GM18909 (cell line): ENCODE results near the gene CTIF.

Source experiments
- ATAC-seq: cut with Tn5 transposase; IDR thresholded peaks from one replicate; pipeline ENCODE4 v1.9.1; 2021; ENCODE audit warnings: mild to moderate bottlenecking; ENCODE audit not compliant: unreplicated experiment, poor library complexity

Gene CTIF

DNA sequence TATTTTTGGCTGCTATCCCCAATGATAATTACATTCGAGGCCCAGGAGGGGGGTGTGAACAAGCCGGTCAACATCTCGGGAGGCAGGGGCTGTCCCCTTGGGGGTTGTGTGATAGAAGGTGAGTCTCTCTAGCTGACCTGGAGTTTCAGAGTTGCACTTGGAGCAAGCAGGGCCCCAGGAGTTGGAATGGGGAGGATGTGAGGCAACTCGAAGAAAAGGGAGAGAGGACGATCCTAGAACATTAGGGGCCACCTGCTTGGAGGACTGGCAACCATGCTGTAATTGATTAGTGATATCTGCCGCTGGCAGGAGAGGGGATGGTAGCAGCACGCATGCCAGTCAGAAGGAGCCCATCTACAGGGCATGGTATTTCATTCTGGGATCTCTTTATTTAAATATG is 122.6 kb downstream of the CTIF start:
- no peak for ATAC-seq

DNA sequence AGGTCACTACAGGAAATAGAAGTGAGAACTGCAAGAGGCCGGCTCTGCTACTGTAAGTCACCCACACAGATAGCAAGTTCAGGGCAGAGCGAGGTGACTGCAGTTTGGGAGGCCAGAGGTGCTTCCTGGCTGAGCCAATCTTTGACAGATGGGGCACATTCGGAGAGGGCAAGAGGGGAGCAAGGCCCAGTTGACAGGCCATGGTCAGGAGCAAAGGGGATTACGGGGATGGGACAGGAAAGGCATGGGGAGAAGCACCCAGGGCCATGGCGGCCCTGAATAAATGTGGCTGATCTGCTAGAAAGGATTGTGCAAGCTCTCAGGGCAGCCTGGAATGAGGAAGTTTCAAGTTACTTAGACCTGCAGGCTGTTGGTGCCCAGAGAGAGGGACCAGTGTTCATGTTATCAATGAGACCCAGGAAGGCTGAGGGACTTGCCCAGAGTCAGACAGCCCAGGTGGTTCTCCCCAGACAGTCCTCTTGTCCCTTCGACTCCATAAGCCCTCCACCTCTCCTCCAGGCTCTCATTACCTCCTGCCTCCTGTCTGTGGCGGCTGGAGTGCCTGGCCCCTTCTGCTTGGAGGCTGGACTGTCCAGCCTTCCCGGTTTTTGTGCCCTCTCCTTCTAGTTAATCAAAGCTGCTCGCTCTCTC is 123.3 kb downstream of the CTIF start:
- no peak for ATAC-seq

DNA sequence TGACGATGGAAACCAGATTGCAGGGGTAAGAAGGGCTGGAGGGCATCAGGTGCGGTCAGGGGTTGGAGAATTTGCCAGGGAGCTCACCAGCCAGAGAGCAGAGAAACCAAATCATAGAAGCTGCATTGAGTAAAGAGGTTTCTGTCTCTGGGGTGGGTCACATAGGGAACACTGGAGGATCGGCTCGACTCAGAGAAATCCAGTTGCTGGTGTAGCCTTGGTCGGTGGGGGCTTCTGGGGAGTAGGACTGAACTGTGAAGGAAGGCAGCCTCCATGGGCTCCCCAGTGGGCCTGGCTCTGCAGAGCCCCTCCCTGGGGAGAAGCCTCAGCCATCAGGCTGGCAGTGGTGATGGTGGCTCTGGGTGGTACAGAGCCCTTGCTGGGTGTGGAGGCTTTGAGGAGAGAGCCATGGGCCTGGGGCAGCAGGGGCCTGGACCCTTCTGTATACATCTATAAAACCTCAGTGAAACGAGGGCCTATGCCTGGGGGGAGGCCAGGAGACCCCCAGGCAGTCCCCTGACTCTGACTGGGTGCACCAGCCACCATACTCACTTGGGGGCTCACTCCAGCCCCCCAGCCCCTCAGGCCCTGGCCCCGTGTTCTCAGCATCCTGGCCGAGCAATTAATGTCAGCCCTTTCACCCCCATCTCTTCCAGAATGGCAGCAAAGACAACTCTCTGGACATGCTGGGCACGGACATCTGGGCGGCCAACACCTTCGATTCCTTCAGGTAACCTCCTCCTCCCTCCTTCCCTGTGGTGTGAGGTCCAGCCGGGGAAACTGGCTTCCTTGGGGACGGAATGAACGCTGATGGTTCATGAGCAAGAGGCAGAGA is 124.5 kb downstream of the CTIF start:
- ATAC-seq, result no peak

DNA sequence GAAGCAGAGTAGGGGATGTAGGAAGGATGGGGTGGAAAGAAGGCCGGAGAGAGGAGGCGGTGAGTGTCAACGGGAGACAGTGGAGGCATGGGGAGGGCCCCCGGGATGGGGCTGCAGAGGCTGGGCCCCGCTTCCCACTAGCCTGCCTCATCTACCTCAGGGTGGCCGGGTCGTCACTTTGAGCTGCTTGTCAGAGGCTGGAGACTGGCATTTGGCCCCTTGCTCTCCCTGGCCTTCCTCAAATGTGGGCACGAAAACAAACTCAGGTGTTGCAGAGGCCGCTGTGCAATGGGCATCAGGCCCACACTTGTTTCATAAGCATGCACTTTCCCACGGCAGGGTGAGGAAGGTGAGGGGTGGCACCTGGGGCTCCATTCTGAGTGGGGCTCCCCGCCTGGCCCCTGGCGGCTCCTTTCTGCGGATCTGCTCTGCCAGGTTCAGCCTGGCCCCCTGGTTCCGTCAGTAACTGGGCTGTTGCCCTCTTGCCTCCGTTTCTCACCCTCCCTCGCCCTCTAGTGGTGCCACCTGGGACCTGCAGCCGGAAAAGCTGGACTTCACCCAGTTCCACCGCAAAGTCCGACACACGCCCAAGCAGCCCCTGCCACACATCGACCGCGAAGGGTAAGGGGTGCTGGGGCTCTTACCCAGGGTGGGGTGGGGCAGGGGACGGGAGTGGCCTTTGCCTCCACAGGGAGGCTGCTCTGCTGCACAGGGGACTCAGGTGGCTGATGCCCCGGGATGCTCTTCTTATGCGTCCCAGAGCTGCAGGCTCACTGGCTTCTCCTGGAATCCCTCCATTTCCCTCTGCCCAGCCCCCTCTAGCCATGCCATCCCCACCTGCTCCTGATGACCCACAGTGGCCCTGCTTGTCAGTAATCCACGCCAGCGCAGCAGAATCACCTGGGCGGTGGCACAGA is 125.4 kb downstream of the CTIF start:
- ATAC-seq, result no peak

DNA sequence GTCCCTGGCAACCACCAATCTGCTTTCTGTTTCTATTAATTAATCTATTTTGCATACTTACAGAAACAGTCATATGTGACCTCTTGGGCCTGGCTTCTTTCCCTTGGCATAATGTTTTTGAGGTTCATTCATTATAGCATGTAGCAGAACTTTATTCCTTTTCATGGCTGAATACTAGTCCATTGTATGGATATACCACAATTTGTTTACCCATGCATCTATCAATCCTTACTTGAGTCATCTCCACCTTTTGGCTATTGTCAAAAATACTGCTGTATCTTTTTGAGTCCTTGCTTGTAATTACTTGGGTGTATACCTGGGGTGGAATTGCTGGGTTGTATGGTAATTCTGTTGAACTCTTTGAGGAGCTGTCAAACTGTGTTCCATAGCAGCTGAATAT is 126.8 kb downstream of the CTIF start:
- ATAC-seq, result no peak

DNA sequence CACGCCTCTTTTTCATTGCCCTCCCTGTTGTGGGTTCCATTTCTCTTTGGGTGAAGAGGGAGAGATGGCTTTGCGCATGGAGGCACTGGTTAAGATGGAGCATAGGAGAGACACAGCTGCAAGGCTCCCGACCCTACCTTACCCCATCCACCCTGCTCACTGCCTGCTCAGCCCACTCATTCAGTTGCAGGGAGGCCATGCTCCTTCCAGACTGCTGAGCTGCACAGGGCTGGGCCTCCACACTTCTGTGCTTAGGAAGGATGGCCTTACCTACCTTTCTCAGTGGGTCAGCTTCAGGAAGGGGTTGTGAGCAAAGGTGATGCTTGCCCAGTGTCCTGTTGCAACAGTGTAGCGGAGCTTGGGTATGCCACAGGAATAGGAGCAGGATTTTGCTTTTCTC is 127.8 kb downstream of the CTIF start:
- no peak for ATAC-seq

DNA sequence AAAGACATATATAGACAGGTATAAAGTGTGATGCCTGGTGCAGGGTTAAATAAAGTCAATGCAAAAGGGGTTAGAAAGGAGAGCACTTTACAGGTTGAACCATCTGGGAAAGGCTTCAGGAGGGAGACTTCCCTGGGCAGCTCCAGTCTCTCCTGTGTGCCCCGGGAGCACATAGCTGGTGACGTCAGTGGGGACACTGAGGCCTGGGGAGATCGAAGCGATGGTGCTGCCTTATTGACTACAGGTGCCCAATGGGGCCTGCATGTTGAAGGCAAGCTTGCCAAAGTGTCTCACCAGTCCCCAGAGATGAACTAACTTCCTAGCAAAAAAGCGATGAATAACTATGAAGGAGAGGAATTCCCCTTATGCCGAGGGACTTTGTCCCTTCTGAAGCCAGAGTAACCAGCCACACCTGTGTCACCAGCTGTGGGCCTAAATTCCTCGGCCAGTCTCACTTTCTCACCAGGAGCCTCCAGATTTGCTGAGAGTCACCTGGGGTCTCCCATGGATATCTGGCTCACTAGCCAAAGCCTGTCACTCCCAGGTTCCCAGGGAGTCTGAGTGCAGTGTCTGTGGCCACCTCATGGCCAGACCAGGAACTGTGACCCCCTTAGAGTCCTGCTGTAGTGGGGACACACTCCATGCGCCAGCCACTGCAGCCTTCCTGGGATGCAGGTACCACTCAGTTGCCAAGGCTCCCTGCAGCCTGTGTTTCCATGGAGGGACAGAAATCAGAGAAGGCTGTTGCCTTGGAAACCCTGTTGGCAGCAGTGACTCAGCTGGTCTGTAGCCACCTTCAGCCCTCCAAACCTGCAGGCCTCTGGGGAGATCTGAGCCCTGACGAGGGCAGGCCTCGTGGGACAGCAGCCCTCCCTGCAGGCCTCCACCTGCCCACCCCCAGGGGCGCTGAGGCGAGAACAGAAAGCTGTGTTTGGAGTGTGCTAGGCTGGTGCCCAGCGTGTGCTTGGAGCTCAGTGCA is 128.7 kb downstream of the CTIF start:
- ATAC-seq, result peak; percentile 71

DNA sequence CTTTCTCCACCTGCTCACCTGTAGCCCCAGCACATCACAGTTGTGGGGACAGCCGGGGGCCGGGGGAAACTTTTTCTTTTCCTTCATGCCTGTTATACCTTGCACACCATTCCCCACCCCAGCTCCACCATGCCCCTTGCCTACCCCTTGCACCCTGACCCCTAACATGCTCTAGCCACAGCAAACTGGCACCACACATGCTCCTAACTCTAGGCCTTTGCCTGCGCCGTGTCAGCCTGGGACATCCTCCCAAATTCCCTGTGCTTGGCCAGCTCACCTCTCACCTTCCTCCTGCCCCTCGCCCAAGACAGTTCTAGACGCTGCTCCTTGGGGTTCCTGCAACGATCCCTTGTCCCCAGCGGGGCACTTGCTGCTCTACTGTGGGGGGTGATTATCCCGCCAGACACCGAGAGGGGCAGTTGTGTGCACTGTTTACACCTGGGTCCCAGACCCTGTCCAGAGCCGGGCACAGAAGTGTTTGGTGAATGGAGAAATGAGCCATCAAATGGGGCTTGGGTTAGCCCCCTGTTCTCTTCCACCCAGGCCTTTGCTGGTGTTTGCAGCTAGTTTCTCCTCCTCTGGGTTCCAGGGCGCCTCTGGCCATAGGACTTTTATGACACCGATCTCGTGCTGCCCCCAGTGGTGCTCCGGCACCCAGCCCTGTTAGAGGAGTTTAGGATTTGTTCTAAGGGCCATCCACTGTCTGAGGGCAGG is 129.8 kb downstream of the CTIF start:
- no peak for ATAC-seq

DNA sequence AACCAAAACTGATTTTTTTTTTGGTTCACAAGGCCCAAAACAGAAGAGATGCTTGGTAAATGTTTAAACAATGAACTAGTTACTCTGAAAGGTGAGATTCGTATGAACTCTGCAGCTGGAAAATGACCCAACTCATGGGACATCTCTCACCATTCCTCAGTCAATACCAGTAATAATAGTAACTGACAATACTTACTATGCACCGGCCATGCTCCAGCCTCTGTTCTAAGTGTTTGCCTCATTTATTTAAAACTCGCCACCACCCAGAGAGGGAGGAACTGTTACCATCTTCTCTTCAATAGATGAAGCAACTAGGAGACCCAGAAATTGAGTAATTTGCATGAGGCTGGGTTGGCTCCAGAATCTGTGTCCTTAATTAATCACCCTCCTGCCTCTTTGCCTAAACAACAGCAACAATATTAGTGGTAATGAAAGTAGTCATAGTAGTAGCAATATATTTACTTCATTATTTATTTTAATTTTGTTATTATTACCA is 130.4 kb downstream of the CTIF start:
- ATAC-seq, result no peak

DNA sequence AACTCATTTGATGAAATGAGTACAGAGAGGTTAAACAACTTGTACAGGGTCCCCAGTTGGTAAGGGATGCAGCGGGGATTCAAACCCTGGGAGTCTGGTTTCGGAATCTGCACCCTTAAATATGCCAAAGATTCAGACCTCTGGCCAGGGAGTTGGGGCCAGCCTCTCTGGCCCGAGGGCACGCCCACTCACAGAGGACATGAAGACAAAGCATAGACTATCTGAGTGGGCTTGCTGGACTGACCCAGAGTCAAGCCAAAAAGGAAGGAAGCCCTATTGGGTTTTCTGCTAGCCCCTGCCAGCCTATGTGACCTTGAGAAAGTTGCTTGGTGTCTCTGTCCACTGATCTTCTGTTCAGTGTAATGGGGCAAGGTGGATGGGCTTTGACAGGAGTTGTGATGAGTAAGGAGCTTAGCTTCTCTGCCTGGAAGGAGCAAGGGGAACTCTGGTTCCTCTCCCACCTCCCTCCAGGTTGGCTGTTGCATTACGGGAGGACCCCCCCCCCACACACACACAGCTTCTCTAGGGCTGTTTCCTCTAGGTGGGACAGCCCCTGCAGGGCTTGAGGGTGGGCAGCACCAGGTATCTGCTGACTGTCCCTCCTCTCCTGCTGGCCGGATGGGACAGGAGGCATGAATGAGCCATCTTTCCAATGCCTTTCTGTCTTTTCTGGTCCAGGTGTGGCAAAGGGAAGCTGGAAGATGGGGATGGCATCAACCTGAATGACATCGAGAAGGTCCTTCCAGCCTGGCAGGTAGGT is 131.3 kb downstream of the CTIF start:
- no peak for ATAC-seq

DNA sequence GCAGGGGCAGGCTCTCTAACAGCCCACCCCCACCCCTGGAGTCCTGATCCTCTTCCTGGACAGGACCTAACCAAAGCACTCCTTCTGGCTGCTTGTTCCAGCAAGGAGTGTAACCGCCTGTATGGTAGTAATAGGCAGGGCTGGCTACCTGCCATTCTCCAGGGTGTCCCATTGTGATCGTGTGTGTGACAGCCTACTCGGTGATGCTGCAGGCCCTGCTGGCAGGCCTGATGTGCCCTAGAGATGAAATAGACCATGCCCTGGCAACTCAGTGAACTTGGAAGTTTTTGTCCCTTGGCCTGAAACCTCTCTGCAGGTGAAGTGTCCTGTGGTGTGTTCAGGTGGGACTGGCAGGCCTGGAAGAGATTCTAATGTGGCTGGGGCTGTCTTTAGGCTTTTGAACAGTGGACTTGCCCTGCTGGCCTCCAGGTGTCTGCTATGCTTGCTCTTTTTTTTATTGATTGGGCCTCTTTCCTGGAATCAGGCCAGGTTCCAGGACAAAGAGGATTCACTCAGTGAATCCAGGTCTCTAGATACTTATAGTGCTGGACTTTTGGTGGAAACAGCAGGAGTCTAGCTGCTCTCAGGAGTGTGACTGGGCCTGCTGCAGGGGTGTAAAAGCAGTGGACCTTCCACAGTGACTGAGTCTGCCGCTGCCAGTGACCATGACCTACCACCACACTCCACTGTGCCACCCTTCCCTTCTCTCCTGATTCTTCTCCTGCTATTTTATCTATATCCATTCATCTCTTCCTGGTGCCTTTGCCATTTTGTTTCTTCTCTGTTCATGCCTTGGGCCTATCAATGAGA is 132.1 kb downstream of the CTIF start:
- ATAC-seq, result no peak

DNA sequence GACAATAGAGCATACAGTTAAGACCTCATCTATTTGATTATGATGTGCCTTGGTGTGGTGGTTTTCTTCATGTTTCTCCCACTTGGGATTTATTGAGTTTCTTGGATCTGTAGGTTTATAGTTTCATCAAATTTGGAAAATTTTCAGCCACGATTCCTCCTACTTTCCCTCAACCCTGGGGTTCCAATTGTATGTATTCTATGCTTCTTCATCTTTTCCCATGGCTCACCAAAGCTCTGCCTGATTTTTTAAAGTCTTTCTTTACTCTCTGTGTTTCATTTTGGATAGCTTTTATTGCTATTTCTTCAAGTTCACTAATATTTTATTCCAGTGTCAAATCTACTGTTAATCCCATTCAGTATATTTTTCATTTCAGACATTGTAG is 132.7 kb downstream of the CTIF start:
- no peak for ATAC-seq

DNA sequence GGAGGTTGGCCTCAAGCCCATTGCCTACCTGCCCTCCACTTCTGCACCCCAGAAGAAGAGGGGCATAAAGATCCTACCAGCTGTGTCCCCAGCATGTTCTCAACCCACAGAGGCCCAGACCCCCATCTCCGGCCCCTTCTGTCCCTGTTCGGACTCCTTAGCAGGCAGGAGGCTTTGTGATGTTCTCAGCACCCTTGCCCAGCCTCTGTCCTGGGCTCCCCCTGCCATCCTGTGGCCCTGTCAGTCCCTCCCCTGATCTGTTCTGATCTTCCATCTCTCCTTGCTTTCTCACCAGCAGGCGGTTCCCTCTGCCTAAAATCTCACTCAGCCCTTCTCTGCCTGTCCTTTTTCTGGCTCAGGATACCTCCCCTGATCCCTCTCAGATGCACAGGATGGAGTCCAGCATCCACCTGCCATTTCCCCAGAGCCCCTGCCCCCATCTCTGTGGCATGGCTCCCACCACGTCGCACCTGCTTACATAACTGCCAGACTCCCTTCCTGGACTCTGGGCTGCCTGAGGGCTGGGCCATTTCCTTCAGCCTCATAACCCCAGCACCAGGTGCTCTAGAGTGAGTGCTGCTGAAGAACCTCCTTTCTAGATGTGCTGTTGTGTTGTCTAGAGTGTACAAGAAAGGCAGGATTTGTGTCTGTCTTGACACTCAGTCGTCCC is 134.0 kb downstream of the CTIF start:
- no peak for ATAC-seq

DNA sequence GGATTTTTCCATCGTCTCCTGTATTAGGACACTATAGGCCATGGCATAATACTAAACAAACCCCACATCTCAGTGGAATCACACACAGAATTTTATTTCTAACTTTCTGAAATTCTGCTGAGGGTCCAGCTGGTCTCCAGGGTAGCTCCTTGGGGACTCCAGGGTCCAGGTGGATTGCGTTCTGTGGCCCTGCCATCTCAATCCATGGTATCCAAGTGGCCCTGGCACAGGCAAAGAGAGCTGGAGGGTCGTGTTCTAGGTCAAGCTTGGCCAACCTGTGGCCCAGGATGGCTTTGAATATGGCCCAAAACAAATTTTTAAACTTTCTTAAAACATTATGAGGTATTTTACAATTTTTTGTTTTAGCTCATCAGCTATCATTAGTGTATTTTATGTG is 134.6 kb downstream of the CTIF start:
- no peak for ATAC-seq

DNA sequence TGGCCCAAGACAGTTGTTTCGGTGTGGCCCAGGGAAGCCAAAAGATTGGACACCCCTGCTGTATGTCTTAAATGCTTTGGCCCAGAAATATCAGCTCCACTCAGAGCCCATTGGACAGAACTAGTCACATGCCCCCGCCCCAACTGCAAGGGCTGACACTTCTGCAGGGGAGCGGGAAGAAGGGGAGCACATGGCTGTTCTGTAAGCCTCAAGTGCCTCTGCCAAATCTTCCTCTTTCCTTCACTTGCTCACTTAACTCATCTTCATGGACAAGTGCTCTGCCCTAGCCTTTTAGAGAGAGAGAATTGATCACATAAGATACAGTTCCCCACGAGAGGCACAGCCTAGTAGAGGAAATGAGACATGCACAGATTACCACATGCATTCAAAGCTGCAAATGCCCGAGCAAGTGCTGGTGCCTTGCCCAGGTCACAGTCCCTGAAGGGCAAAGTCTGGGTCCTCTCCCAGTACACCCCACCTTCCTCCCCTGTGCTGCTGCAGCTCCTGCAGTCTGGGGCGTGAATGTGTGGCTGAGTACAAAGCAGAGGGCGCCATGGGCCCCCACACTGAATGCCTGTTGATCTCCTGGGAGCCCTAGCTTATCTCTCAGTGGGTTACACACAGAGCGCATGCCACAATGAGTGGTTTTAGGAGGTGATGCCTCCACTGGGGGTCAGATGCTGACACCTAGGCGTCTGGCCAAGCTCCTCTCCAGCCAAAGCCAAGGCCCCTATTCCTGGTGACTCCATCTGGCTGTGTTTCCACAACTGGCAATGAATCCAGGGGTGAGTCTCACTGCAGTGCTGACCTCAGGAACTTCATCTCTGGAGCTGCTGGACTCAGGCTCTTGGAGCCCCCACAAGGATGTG is 135.3 kb downstream of the CTIF start:
- no peak for ATAC-seq

DNA sequence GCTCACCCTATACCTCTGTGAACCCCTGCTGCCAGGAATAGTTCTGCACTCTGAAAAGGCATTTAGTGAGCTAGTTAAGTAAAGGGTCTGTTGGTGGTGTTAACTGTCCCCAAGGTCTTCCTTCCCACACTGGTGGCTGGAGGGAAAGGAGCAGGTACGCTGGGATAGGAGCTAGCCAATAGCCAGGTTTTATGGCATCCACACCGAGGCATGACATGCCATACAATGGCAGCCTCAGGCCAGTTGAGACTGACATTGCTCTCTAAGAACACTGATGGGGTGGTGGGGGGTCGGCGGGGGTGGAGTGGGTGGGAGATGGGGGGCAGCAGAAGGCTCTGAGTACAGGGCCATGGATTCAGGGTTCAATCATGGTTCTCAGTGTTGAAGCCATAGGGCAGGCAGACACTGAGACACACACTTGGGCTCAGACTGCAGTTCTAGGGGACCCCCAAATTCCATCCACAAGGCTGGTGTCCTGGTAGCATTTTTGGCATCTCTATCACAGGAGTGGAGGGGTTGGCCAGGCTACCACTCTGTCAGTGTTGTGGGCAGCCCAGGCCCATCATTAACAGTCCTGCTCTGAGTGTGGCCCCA is 136.0 kb downstream of the CTIF start:
- no peak for ATAC-seq
